NCI-H82 treated with DMSO at 0.1 percent for 48 hours (cell line): Measurements from ENCODE around the gene ASIC1.
"Not testable (repeated sequence)": the region's sequence is repeated elsewhere in the genome, so short reads cannot be mapped to it uniquely, and the experiment has no call there.

ENCODE experiments used
- DNase-seq: peaks from one replicate; lab custom pipeline; 2025; ENCODE audit not compliant: unreplicated experiment; lab: John Stamatoyannopoulos, UW

The ASIC1 gene

DNA sequence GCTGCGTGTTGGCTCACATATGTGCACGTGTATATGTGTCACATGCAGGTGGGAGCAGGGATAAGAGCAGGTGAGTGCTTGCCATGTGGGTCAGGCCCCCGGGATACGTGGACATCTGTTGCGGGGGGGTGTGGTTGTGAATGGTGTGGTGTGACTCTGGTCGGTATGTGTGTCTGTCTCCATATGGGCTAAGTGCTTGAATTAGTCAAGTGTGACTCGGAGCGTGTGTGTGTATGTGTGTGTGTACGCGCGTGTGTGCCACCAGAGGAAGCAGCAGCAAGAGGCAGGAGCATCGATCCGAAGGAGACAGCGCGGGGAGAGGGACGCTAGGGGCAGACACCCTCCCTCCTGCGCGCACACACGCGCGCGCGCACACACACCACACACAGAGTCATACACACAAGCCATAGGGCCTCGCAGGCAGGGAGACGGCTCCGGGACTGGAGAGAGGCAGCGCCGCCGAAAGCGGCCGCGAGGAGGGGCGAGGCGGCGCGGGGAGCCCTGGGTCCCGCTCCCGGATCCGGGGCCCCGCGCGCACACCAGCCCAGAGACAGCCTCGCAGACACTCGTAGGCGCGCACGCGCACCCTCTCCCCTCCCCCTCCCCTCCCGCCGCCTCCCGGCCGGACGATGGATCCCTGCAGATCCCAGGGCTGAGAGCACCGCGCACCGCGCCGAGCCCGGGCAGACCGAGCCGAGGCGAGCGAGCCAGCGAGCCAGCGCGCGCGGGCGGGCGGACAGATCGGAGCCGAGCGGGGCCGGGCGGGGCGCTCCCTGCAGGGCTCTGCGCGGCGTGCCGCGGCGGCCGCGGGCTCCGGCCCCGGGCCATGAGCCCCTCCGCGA, at the start of gene ASIC1:
ASIC1 (plus strand) TSS at position 597 of the 842 bp plus-strand sequence. CDS start 1,171 bp downstream, outside the sequence.
- DNase-seq, result peak; percentile 34

DNA sequence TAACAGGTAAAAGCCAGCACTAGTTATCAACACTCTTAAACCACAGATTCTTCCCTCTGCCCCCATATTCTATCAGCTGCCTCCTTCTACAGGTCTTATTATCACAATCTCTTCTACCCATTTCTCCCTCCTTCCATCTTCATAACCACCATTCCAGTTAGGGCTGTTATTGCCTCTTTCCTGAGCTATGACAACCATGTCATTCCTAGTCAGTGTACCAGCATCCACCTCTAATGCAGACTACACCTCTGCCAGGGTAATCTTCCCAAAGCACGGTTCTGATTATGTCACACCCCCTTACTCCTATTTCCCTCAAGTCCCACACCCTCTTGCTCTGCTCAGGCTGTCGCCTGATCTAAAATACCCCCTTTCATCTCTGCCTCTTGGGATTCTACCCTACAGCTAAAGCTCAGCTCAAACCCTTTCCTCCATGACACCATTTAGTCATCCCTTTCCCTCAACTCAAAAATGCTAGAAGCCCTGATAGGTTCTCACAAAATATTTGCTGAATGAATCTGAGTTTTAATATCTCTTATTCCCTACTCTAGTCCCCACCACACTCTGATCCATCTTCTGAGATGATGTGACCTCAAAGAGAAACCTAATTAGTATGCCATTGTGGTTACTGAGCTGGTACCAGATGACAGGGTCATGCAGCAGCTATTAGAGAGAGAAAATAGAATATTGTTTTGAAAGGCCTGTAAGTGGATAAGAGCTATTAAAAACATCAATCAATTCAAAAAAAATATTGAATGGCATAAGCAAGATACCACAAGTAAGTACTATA, 43.8 kb upstream of the ASIC1 start:
- no peak for DNase-seq

DNA sequence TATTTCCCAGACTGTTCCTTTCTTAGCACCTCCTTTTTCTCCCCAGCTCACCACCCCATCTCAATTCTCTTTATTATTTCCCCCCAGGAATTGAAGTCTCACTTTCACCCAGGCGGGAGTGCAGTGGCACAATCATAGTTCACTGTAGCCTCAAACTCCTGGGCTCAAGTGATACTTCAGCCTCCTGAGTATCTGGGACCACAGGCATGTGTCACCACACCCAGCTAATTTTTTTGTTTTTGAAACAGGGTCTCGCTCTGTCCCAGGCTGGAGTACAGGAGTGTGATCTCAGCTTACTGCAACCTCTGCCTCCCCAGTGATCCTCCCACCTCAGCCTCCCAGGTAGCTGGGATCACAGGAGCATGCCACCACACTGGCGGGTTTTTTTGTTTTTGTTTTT, 43.1 kb upstream of the ASIC1 start:
- no peak for DNase-seq

DNA sequence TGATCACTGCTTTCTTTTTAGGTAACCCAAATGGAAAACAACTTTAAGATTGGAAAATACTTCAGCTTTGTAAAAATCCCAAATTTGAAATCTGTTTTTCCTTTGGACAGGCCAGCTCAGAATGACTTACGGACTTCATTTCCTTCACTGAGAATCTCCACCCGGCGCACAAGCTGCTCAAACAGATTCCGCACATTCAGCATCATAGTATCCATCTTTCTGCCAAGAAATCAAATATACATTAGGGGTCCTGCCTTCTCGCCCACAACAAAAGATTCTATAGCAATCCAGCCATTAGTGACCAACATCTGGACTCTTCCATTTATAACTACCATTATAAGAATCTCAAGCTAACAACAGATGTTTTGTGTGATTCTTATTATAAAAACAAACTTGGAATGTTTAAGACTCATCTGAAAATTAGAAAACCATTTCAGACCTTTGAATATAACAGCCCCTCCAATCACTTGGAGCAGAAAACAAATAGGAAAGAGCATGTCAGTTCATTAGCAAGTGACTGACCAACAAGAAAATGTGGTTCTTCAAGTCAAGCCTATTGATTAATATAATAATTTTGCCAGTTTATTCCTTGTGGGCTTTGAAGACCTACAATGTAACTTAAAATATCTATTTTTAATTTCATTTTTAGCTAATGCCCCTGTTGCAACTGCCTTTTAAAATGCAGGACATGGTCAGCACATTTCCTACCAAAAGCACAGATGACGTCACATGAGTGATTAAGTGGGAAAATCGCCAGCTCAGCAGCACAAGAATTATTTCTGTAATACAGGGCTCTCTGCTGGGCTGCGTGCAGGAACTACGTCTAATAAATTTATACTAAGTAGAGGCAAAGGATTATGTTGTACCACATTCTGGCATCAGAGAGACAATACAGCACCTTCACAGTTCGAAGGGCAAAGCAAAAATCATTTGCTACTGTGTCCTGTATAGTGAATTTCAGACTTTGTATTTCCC, 40.6 kb upstream of the ASIC1 start:
- no peak for DNase-seq

DNA sequence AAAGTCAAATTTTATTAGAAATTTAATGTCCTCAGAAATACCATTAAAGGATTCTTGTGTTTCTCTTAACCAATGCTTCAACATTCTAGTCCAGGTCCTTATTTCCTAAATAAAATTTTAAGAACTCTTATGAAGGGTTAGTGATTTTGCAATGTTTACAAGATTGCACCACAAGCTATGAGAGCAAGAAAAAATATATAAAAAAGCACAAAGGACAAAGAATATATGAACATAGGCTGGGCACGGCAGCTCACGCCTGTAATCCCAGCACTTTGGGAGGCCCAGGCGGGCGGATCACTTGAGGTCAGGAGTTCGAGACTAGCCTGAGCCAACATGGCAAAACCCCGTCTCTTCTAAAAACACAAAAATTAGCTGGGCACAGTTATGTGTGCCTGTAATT, 39.8 kb upstream of the ASIC1 start:
- no peak for DNase-seq

DNA sequence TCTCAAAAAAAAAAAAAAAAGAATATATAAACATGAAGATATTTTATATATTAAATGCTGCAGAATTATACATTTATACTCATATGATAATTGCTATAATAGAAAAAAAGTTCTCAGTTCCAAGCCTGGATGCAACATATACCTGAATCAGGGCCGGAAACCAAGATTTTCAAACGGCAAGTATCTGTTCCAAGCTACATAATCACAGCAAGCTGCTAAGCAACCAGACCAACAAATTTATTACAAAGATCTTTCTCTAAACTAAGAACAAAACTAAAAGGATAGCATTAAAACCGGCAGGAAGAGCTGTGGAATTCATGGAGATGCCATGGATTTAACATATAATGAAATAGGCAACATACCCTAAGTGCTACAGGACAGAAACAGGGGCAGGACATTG, 39.2 kb upstream of the ASIC1 start:
- DNase-seq, result no peak

DNA sequence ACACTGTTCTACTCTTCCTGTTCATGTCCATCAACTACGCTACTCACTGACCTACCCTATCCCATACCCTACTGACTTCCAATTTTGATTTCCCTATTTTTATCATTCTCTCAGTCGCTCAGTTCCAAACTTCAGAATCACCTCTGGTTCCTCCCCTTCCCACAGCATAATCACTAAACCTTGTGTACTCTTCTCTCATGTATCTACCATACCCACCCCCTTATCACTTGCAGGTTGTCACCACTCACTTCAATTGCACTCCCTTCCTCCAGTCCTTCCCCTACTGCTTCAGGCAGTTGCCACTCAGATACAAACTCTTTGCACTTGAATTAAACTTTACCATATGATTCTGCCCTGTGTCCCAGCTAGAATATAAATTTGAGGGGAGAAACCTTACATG, 38.4 kb upstream of the ASIC1 start:
- no peak for DNase-seq

DNA sequence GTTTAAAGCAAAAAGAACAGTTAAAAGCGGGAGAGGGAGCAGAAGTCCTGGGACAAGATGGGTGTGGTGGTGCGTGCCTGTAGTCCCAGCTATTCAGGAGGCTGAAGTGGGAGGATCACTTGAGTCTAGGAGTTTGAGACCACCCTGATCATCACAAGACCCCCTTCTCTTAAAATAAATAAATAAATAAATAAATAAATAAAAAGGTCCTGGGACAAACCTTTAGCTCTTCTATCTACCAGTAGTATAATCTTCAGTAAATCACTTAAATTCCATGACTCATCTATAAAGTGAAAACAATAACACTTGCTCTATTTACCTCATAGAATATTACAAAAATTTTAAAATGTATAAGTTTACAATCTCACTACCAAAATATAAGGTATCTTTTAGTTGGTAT, 37.9 kb upstream of the ASIC1 start:
- DNase-seq, result no peak

DNA sequence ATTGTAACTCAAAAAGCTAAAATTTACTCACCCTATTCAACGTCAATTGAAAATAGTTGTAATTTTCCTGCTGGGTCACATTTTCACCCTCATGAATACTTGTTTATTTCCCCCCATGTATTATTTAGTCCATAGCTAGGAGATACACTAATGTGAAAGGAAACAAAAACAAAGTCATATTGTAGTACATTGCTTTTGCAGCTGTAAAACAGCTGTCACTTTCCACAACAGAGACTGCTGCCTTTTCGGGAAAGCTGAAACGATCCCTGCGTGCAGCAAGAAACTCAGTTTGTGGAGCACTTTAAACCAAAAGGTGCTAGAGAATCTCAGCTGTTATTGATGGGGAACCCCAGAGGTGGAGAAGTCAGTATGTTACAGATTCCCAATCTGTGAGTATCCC, 36.4 kb upstream of the ASIC1 start:
- DNase-seq, result no peak

DNA sequence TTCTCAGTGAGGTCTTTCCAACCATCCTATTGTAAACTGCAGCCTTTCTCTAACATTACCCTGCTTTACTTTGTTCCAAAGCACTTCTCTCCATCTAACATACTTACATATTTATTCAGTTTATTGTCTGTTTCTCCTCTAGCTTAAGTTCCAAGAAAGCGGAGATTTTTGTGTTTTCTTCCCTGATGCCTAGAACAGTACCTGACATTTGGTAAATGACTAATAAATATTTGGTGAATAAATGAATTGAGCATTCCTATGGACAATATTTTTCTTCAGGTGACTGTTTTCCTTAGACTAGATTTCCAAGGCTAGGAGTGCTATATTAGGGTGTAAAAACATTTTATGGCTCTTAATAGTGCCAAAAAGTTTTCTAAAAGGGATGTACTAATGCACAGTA, 34.5 kb upstream of the ASIC1 start:
- no peak for DNase-seq

DNA sequence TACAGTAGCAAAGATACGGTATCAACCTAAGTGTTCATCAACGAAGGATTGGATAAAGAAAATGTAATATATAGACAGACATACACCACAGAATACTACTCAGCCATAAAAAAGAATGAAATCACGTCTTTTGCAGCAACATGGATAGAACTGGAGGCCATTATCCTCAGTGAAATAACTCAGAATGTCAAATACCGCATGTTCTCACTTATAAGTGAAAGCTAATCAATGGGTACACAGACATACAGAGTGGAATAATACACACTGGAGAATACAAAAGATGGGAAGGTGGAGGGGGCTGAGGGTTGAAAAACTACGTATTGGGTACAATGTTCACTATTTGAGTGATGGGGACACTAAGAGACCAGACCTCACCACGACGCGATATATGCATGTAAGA, 33.2 kb upstream of the ASIC1 start:
- no peak for DNase-seq

DNA sequence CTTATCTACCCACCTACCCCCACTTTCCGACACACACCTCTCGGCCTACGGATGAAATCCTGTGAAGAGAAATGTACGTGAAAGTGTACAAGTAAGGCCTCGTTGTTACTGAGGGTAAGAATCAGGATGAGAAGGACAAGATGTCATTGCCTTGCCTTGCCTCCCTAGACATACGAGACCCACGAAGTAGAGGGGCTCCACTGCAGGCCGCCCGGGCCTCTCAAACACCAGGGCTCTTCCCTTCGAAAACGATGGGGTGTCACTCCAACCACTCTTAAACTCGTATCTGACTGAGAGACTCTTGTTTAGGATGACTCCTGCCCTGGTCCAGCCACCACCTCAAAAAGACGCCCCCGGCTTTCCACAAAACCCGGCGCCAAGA, 32.6 kb upstream of the ASIC1 start:
- DNase-seq, result no peak

DNA sequence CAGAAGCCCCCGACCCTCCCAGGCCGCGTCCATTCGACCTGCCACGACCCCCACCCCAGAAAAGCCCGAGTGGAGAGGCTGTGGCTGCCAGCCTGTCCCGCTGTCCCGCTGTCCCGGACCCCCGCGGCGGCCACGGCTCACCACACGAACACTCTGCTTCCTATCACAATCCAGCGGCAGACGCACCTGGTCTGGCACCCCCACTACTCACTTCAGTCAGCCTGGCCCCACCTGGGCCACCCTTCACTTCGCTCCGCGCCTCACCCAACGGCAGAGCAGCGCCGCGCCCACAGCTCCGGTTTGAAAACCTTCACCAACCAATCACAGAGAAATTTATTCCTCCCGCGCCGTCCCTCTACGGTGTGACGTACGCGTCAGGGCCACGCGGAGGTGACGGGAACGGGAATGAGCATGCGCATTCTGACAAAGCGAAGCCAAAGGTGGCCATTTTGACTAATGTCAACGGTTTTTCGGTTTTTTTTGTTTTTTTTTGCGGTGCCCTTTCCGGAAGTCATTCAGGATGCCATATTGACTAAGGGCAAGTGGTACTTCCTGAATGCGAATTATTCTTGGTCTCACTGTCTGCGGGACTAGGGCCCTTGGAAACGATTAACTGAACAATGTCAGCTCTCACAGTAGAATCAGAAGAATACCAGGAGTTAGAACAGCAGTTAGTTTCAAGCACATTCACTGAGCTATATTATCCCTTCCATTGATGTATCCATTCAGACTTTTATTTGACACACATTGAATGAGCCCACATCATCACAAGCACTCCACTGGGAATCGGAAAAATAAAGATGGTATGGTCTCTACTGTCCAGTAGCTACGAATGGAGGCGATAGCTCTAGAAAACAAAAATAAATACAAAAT, 32.0 kb upstream of the ASIC1 start, which contains the start of gene RACGAP1:
RACGAP1 (minus strand) TSS at position 308 of the 873 bp plus-strand sequence. CDS start 8,779 bp downstream, outside the sequence.
- DNase-seq, result peak; percentile 97

DNA sequence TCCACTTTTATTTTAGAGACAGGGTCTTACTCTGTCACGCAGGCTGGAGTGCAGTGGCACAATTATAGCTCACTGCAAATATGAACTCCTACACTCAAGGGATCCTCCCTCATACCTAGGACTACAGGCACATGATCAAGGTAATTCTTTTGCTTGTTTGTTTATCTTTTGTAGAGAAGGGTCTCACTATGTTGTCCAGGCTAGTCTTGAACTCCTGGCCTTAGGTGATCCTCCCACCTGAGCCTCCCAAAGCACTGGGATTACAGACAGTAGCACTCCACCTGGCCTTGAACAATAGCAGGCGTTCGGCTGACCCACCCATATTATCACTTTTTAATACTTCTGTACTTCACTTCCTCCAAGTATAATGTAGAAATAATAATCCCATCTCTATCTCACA, 30.7 kb upstream of the ASIC1 start:
- no peak for DNase-seq

DNA sequence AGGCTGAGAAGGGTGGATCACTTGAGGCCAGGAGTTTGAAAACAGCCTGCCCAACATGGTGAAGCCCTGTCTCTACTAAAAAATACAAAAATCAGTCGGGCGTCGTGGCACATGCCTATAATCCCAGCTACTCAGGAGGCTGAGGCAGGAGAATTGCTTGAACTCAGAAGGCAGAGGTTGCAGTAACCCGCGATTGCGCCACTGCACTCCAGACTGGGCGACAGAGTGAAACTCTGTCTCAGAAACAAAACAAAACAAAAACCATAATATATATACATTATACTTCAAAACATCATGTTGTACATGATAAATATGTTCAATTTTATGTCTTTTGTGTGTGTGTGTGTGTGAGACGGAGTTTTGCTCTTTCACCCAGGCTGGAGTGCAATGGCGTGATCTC, 26.9 kb upstream of the ASIC1 start:
- DNase-seq, result not testable (repeated sequence)

DNA sequence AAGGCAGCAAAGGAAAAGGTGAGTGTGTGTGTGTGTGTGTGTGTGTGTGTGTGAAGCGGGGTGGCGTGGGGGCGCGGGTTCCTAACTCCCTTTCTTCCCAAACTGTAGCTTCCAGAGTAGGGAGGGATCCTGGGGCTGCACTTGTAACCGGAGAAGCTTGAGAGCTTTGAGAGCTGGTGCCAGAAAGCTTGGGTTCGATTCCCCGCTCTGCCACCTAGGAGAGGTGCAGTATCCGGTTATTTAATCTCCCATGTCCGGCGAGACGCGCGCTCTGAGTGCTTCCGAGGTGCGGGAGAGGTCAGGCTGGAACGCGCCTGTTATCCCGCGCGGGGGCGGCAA, 24.9 kb upstream of the ASIC1 start:
- DNase-seq, result no peak

DNA sequence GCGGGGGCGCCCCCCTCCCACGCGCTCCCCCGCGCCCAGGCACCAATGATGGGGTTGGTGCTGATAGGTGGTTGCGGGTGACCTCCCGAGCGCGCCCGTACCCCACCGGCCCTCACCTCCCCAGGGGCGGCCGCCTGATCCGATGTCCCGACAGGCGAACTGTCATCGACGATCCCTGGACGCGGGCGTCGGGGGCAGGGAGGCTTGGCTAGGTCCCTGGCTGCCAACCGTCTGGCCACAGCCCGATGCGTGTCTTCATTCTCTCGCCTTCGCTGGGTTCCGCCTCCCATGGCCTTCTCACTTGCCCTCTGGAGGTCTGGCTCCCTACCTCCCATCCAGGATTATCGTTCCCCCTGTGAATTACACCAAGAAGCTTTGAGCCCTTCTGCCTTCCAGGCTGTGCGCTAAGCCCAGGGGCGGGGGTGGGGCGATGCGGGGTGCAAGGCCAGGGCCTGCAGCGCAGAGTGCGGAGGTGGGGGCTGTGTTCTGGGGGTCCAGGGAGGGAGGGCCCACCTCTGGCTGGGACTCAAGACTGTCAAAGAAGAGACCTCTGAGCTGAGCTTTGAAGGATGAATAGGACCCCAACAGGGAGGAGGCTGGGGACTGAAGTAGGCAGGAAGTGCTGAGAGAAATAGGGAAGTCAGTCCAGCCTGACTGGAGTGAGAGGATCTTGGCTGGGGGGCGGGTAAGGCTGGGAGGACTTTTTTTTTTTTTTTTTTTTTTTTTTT, 24.4 kb upstream of the ASIC1 start:
- no peak for DNase-seq

DNA sequence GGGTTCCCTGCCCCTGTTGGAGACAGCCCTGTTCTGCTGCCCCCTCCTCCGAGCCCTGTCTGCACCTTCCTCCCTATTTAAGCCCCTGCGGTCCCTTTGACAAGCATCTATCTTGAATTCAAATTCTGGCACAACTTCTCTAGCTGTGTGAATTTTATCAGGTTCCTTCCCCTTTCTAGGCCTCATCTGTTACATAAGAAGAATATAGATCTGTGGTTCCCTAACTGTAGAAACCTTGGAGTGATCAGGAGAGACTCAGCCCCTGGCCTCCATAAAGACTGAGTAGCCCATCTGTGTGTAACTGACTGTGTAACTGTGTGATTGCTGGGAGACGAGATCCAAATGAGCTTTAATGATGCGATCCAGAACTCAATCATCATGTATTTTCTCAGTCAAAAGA, 19.1 kb upstream of the ASIC1 start:
- DNase-seq, result no peak

DNA sequence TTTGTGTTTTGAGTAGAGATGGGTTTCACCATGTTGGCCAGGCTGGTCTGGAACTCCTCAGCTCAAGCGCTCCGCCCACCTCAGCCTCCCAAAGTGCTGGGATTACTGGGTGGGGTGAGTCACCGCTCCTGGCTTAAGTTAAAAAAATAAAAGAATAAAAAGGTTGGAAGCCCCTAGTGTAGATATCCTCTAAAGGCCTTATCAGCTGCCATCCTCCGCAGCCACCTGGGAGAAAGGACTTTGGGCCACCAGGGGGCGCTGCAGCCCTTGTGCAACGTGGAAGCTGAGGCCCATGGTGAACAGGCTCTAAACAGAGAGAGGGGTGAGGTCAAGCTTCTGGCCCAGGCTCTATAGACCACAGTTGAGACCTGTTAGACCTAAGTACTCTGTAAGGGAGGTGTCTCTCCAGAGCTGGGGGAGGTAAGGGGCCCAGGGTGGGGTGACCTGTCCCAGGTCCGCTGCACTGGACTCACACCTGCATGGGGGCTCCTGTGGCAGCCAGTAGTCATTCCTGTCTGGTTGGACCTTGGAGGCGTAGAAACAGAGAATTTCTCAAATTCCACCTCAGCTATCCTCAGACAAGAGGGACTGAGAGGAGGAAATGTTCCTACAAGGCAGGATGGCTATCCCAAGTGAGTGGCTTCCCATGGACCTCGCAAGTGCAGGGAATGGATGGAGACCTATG, 18.1 kb upstream of the ASIC1 start:
- DNase-seq, result peak; percentile 67
